Fibroblast of lung (primary cell): ENCODE results near the gene NACA. TPM values are rescaled to one million over a fixed set of nuclear protein-coding genes. Genes with fewer than 3 reads are reported as not detected.

ENCODE experiments used
- DNase-seq, 2 donors: peaks; one replicate each; pipeline versions ENCODE4 v3.0.0 to v3.0.0-alpha.2; 2010; ENCODE audit warnings: low read depth in 2 of 2
- H2AFZ ChIP-seq: 2 replicates; pipeline ENCODE4 v1.5.1; 2012; ENCODE audit warnings: low read length, control low read depth, inconsistent platforms
- H3K27ac ChIP-seq: 2 replicates; pipeline ENCODE4 v1.5.1; 2011; ENCODE audit warnings: low read length, control low read depth; ENCODE audit not compliant: insufficient read depth
- H3K27me3 ChIP-seq: 2 replicates; pipeline ENCODE4 v1.5.1; 2011; ENCODE audit warnings: mild to moderate bottlenecking, low read length; ENCODE audit not compliant: control insufficient read depth, insufficient read depth
- H3K36me3 ChIP-seq: 2 replicates; pipeline ENCODE4 v1.5.1; 2011; ENCODE audit warnings: low read length; ENCODE audit not compliant: control insufficient read depth, insufficient read depth
- H3K4me1 ChIP-seq: 2 replicates; pipeline ENCODE4 v1.5.1; 2011; ENCODE audit warnings: low read length; ENCODE audit not compliant: control insufficient read depth, insufficient read depth; ENCODE audit errors: extremely low read depth
- H3K4me2 ChIP-seq: 2 replicates; pipeline ENCODE4 v1.5.1; 2011; ENCODE audit warnings: low read length, control low read depth; ENCODE audit not compliant: insufficient read depth; ENCODE audit errors: extremely low read depth
- H3K4me3 ChIP-seq, 4 experiments: fragments of 200-600 bp in 1 of 4; sonication (generic) in 1 of 4; replicated peaks in 1 of 4; 2 replicates each; pipeline ENCODE4 v1.5.1; 2011 to 2016; ENCODE audit warnings: low read length in 4 of 4, low read depth in 3 of 4, mild to moderate bottlenecking in 3 of 4, control low read depth in 2 of 4, inconsistent platforms in 1 of 4, mixed read lengths in 1 of 4; ENCODE audit not compliant: insufficient read depth in 1 of 4; ENCODE audit errors: control extremely low read depth in 1 of 4
- H3K79me2 ChIP-seq: 2 replicates; pipeline ENCODE4 v1.5.1; 2012; ENCODE audit warnings: mild to moderate bottlenecking, low read length, inconsistent platforms; ENCODE audit not compliant: control insufficient read depth, insufficient read depth
- H3K9ac ChIP-seq: 2 replicates; pipeline ENCODE4 v1.5.1; 2011; ENCODE audit warnings: mild to moderate bottlenecking, low read length, control low read depth; ENCODE audit not compliant: insufficient read depth
- H3K9me3 ChIP-seq: 2 replicates; pipeline ENCODE4 v1.5.1; 2012; ENCODE audit warnings: low read depth, low read length; ENCODE audit not compliant: control insufficient read depth, insufficient read depth
- H4K20me1 ChIP-seq: 2 replicates; pipeline ENCODE4 v1.5.1; 2011; ENCODE audit warnings: low read length; ENCODE audit not compliant: control insufficient read depth, insufficient read depth; ENCODE audit errors: extremely low read depth
- EZH2 ChIP-seq: IDR thresholded peaks from 2 replicates; pipeline ENCODE4 v1.5.1; 2012; ENCODE audit warnings: low read length, control low read depth, mild to moderate bottlenecking; ENCODE audit errors: missing control alignments
- polyA plus RNA-seq, 2 donors: library from polyadenylated mRNA; depleted of rRNA in 1 of 2; stranded (reverse) in 1 of 2; unstranded in 1 of 2; fragments of >200 nt; gene quantifications; 2 replicates each; pipeline ENCODE4 v1.2.1, GENCODE V29; 2011 to 2012; ENCODE audit warnings: missing spikeins in 1 of 2
- total RNA-seq: library from RNA; depleted of rRNA; stranded (reverse); fragments of >200 nt; gene quantifications from 2 replicates; pipeline ENCODE4 v1.2.1, GENCODE V29; 2014
- TF ChIP-seq, protein P1 (sequence below), 2 donors: IDR thresholded peaks in 1 of 2; conservative IDR thresholded peaks in 1 of 2; 1 replicate in 1 of 2; 2 replicates in 1 of 2; pipeline ENCODE4 v1.5.1; 2011 to 2012; ENCODE audit warnings: low read length in 2 of 2, control low read depth in 1 of 2, inconsistent platforms in 1 of 2, low read depth in 1 of 2, mild to moderate bottlenecking in 1 of 2

The NACA gene
- total and polyA plus RNA-seq, 2 donors (not counting 1 experiment from before 2014, with no cell fraction given) = 971 to 1,188 TPM

DNA sequence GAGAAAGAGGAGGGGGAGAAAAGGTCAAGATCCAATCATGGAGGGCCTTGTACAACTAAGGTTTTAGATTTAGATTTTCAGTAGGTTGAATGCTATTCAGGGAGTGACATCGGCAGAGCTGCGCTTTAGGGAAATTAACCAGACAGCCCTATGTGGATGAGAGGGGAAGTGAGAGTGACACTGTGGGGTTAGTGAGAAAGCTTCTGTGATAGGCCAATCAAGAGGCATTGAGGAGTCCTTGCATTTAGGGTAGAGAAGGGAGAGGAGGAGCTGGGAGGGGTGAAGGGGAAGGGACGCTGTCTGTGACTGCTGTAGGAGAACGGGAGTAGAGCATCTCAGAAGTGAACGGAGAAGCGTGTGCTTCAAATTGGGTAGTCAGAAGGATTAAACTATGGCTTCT lies 41.4 kb upstream of the NACA start:
- H3K27ac ChIP-seq = no peak overlapping the region
- no peak for DNase-seq
- H2AFZ ChIP-seq = no peak overlapping the region
- no peaks in the 10 kb centered on the region for H4K20me1 ChIP-seq
- no peak overlapping the region for H3K4me2 ChIP-seq
- no peaks in the 10 kb centered on the region for H3K4me1 ChIP-seq
- H3K79me2 ChIP-seq = no peaks in the 10 kb centered on the region
- no peak overlapping the region for H3K9ac ChIP-seq
- no peak overlapping the region for H3K4me3 ChIP-seq
- TF ChIP-seq EZH2 = no peak
- TF ChIP-seq, protein P1, sequence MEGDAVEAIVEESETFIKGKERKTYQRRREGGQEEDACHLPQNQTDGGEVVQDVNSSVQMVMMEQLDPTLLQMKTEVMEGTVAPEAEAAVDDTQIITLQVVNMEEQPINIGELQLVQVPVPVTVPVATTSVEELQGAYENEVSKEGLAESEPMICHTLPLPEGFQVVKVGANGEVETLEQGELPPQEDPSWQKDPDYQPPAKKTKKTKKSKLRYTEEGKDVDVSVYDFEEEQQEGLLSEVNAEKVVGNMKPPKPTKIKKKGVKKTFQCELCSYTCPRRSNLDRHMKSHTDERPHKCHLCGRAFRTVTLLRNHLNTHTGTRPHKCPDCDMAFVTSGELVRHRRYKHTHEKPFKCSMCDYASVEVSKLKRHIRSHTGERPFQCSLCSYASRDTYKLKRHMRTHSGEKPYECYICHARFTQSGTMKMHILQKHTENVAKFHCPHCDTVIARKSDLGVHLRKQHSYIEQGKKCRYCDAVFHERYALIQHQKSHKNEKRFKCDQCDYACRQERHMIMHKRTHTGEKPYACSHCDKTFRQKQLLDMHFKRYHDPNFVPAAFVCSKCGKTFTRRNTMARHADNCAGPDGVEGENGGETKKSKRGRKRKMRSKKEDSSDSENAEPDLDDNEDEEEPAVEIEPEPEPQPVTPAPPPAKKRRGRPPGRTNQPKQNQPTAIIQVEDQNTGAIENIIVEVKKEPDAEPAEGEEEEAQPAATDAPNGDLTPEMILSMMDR (conservative IDR thresholded peaks at IDR 0.05 in 1 of 2, IDR thresholded peaks at IDR 0.05 in 1 of 2; ENCODE audit: low read depth in 1 of 2, low read length in 2 of 2) = no peak
- H3K9me3 ChIP-seq = no peaks in the 10 kb centered on the region
- no peaks in the 10 kb centered on the region for H3K36me3 ChIP-seq
- no peaks in the 10 kb centered on the region for H3K27me3 ChIP-seq

DNA sequence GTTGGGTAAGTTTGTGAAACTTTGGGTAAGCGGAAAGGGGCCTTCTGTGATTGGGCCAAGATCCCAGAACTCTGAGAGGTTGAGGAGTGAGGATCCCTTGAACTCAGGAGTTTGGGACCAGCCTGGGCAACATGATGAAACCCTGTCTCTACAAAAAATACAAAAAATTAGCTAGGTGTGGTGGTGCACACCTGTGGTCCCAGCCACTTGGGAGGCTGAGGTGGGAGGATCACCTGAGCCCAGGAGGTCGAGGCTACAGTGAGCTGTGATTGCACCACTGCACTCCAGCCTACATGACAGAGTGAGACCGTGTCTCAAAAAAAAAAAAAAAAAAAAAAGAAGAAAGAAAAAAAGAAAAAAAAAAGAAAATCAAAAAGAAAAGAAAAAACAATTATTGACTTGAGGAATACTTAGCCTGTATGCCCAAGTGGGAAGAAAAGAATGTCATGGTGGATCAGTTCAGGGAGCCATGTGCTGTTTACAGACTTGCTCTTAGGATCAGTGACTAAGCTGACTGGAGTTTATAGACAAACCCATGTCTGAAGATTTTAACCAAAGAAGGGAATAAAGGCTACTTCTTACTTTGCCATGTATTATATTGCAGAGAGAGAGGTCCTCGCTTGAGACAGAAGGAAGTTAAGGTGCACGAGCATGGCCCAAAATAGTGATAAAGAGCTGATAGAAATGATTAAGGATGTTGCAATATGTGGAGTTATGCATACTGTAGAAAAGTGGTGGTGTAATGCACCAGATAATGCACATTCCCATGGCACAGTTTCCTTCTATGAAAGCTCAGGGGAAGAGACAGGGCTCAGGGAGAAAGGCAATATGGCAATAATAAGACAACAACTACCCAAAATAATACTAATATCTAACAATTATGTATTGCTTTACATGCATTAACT lies 38.9 kb upstream of the NACA start:
- no peaks in the 10 kb centered on the region for H3K27me3 ChIP-seq
- DNase-seq = peak; percentile 31 to 66
- H3K27ac ChIP-seq = no peak overlapping the region
- H3K4me1 ChIP-seq = no peaks in the 10 kb centered on the region
- H3K36me3 ChIP-seq = no peaks in the 10 kb centered on the region
- no peak overlapping the region for H2AFZ ChIP-seq
- no peaks in the 10 kb centered on the region for H3K79me2 ChIP-seq
- no peak overlapping the region for H3K9ac ChIP-seq
- no peaks in the 10 kb centered on the region for H3K9me3 ChIP-seq
- H4K20me1 ChIP-seq = no peaks in the 10 kb centered on the region
- H3K4me2 ChIP-seq = no peak overlapping the region
- no peak for TF ChIP-seq EZH2
- TF ChIP-seq, protein P1 (conservative IDR thresholded peaks at IDR 0.05 in 1 of 2, IDR thresholded peaks at IDR 0.05 in 1 of 2; ENCODE audit: low read depth in 1 of 2, low read length in 2 of 2) = no peak
- no peak overlapping the region for H3K4me3 ChIP-seq

DNA sequence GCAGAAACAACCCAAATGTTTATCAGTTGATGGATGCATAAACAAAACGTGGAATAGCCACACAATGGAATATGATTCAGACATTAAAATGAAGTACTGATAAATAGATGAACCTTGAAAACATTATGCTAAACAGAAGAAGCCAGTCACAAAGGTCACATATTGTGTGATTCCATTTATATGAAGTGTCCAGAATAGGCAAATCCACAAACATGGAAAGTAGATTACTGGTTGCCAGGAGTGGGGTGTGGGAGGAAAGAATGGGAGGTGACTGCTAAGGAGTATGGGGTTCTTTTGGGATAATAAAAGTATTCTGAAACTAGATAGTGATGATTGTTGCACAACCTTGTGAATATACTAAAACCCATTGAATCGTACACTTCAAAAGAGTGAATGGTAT lies 36.7 kb upstream of the NACA start:
- Histone ChIP-seq H3K79me2 (no peaks in the 10 kb centered on the region), H3K9me3 (no peaks in the 10 kb centered on the region), H3K27me3 (no peaks in the 10 kb centered on the region), H3K36me3 (no peaks in the 10 kb centered on the region), H3K9ac (no peak overlapping the region), H4K20me1 (no peaks in the 10 kb centered on the region), H3K4me3 (no peak overlapping the region), H3K4me2 (no peak overlapping the region), H3K4me1 (no peaks in the 10 kb centered on the region), H2AFZ (no peak overlapping the region), H3K27ac (no peak overlapping the region)
- TF ChIP-seq, protein P1 (conservative IDR thresholded peaks at IDR 0.05 in 1 of 2, IDR thresholded peaks at IDR 0.05 in 1 of 2; ENCODE audit: low read depth in 1 of 2, low read length in 2 of 2) = no peak
- no peak for TF ChIP-seq EZH2
- DNase-seq = no peak
